Gastrocnemius medialis (tissue), 4 donors: ENCODE results near the gene LDLRAD4. TPM values are rescaled to one million over a fixed set of nuclear protein-coding genes. Genes with fewer than 3 reads are reported as not detected.

Experiments used
- ATAC-seq, 2 donors: fragments of 150-250 bp; one replicate each; pipeline ENCODE4 v1.9.1; 2016
- DNase-seq, 2 donors: peaks; one replicate each; pipeline ENCODE4 v3.0.0-alpha.2; 2019
- H3K27ac ChIP-seq, 4 donors: fragments of 200-600 bp; sonication (generic); 1 replicate in 1 of 4; 2 replicates in 3 of 4; pipeline ENCODE4 v1.5.1; 2016 to 2018; ENCODE audit warnings: mild to moderate bottlenecking in 2 of 4, moderate library complexity in 1 of 4
- H3K27me3 ChIP-seq, 3 donors: fragments of 200-600 bp; sonication (generic) in 2 of 3; 1 replicate in 1 of 3; 2 replicates in 2 of 3; pipeline versions ENCODE4 v1.5.1 to v1.6.0; 2016 to 2019; ENCODE audit warnings: mild to moderate bottlenecking in 1 of 3, moderate library complexity in 1 of 3
- H3K36me3 ChIP-seq, 2 donors: fragments of 200-600 bp; sonication (generic) in 1 of 2; one replicate each; pipeline ENCODE4 v1.5.1; 2017 to 2018
- H3K4me1 ChIP-seq, 2 donors: fragments of 200-600 bp; sonication (generic) in 1 of 2; one replicate each; pipeline ENCODE4 v1.5.1; 2016 to 2017; ENCODE audit warnings: mild to moderate bottlenecking in 2 of 2
- H3K4me3 ChIP-seq, 4 donors: fragments of 200-600 bp; sonication (generic) in 3 of 4; 1 replicate in 1 of 4; 2 replicates in 3 of 4; pipeline ENCODE4 v1.5.1; 2016 to 2019; ENCODE audit warnings: mild to moderate bottlenecking in 2 of 4
- H3K9me3 ChIP-seq, 3 donors: fragments of 200-600 bp; sonication (generic) in 2 of 3; 1 replicate in 1 of 3; 2 replicates in 2 of 3; pipeline ENCODE4 v1.5.1; 2016 to 2019
- CTCF ChIP-seq, 5 experiments: fragments of 450-650 bp in 3 of 5; fragments of 200-600 bp in 2 of 5; sonication (generic) in 2 of 5; IDR thresholded peaks in 4 of 5; conservative IDR thresholded peaks in 1 of 5; 1 replicate in 4 of 5; 2 replicates in 1 of 5; pipeline ENCODE4 v1.5.1; 2016 to 2019; ENCODE audit warnings: antibody characterized with exemption in 5 of 5, mild to moderate bottlenecking in 3 of 5, moderate library complexity in 3 of 5
- POLR2A ChIP-seq, 2 donors: fragments of 450-650 bp; IDR thresholded peaks; one replicate each; pipeline ENCODE4 v1.6.1; 2017; ENCODE audit warnings: antibody characterized with exemption in 2 of 2, mild to moderate bottlenecking in 2 of 2, moderate library complexity in 2 of 2
- in situ Hi-C, 4 donors: fragments of 200-750 bp; cut with MboI; loops; one replicate each; pipeline versions ENCODE4 v1.15.0 to v1.8.0; 2017; ENCODE audit warnings: low sequenced_read_pairs in 4 of 4
- intact Hi-C: fragments of 100-400 bp; cut with DNase I; formaldehyde crosslinking; loops from one replicate; pipeline ENCODE4 v1.15.1; 2023; ENCODE audit warnings: low total_unique reads
- total RNA-seq, 4 donors: library from RNA; depleted of rRNA; stranded (reverse); fragments of >200 nt; gene quantifications; one replicate each; pipeline versions ENCODE4 v1.1.0 to v1.2.3, GENCODE V29; 2016

The LDLRAD4 gene
- total RNA-seq, 4 donors from 2014 or later: 3.9 to 11.1 (median 6.5) TPM

DNA sequence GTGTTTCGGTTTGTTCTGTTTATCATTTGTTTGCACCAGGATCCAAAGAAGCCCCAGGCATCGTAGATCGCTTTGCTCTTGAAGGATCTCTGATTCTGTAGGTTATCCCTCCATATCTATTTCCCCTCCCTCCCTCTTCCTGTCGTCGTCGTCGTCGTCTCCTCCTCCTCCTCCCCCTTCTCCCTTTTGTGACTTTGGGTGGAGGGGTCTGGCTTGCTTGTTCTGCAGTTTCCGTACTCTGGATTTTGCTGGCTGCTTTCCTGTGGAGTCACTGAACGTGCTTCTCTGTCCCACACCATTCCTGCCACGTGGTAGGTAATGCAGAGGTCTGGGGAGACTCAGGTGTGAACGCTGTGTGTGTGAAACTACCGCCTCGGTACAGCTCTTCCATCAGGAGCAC, 225.0 kb downstream of the LDLRAD4 start:
- H3K4me3 ChIP-seq: no peak overlapping the region
- no peak for DNase-seq
- no peaks in the 10 kb centered on the region for H3K36me3 ChIP-seq
- peaks cover 7 to 14% of the 10 kb centered on the region in 2 donors for H3K4me1 ChIP-seq
- TF ChIP-seq POLR2A (IDR thresholded peaks at IDR 0.05): no peak
- TF ChIP-seq CTCF (IDR thresholded peaks at IDR 0.05 in 4 of 5, conservative IDR thresholded peaks at IDR 0.05 in 1 of 5): no peak
- in situ Hi-C loops (no loop called here), intact Hi-C loops (no loop called here)
- no peaks in the 10 kb centered on the region for H3K9me3 ChIP-seq
- no peak for ATAC-seq
- H3K27ac ChIP-seq: no peak overlapping the region
- H3K27me3 ChIP-seq: no peaks in the 10 kb centered on the region

DNA sequence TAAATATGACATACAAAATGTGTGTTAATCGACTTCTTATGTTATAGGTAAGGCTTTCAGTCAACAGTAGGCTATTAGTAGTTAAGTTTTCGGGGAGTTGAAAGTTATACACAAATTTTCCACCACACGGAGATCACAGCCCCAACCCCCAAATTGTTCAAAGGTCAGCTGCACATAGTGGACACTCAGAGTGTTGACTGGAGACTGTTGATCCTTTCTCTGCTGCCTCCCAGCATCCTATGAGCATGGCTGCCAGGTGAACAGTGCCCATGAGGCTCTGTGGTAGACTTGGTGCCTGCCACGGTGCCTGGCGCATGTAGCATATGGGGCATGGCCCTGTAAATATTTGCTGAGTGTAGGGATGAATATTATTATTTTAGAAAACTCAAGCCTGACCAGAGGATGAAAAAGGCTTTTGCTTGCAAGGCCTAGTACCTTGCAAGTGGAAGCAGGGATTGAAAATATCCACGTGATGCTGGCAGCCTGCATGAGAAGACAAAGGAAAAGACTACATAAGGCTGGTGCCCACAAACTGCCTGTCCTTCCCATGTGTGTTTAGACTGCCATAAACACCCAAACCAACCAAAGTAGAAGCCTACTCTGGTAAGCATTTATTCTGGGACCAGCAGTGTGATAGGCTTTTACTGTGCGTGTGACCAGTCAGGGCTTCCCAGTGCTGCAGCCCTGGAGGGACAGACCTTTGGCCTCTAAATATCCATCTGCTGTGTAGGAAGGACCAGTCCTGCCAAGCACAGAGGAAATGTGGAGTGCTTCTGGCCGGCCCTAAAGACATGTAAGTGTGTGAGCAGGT, 226.1 kb downstream of the LDLRAD4 start:
- no peaks in the 10 kb centered on the region for H3K9me3 ChIP-seq
- in situ Hi-C loops: no loop called here
- no peaks in the 10 kb centered on the region for H3K36me3 ChIP-seq
- no peak overlapping the region for H3K4me3 ChIP-seq
- no peak overlapping the region for H3K27ac ChIP-seq
- TF ChIP-seq CTCF (IDR thresholded peaks at IDR 0.05 in 4 of 5, conservative IDR thresholded peaks at IDR 0.05 in 1 of 5) (no peak), POLR2A (IDR thresholded peaks at IDR 0.05) (no peak)
- H3K27me3 ChIP-seq: no peaks in the 10 kb centered on the region
- ATAC-seq (no peak), DNase-seq (no peak)
- peaks cover 7 to 18% of the 10 kb centered on the region in 2 donors for H3K4me1 ChIP-seq
- intact Hi-C loops: no loop called here

DNA sequence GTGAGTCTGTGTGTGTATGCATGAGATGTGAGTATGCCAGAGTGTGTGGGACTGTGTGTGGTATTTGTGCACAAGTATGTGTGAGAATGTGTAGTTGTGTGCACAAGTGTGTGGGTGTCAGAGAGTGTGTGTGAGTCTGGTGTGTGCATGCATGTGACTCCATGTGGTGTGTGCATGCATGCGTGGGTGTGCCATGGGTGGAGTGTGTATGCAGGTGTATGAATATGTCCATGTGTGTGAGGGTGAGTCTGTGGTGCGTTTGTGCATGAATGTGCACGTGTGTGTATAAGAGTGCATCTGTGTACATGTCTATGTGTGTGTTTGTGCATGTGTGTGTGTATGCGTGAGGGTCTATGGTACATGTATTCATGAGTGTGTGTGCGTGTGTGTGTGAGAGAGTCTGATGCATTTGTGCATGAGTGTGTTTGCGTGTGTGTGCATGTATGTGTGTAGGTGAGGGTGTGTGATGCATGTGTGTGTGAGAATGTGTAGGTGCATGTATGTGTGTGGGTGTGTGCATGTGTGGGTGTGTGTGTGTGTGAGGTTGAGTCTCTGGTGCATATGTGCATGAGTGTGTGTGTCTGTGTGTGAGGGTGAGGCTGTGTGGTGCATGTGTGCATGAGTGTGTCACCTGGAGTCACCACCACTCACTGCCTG, 226.8 kb downstream of the LDLRAD4 start:
- H3K9me3 ChIP-seq: no peaks in the 10 kb centered on the region
- peaks cover 8 to 26% of the 10 kb centered on the region in 2 donors for H3K4me1 ChIP-seq
- in situ Hi-C loops: no loop called here
- H3K36me3 ChIP-seq: no peaks in the 10 kb centered on the region
- DNase-seq (no peak), ATAC-seq (no peak)
- no peak overlapping the region for H3K27ac ChIP-seq
- H3K4me3 ChIP-seq: no peak overlapping the region
- TF ChIP-seq POLR2A (IDR thresholded peaks at IDR 0.05) (no peak), CTCF (IDR thresholded peaks at IDR 0.05 in 4 of 5, conservative IDR thresholded peaks at IDR 0.05 in 1 of 5) (no peak)
- intact Hi-C loops: no loop called here
- H3K27me3 ChIP-seq: no peaks in the 10 kb centered on the region

DNA sequence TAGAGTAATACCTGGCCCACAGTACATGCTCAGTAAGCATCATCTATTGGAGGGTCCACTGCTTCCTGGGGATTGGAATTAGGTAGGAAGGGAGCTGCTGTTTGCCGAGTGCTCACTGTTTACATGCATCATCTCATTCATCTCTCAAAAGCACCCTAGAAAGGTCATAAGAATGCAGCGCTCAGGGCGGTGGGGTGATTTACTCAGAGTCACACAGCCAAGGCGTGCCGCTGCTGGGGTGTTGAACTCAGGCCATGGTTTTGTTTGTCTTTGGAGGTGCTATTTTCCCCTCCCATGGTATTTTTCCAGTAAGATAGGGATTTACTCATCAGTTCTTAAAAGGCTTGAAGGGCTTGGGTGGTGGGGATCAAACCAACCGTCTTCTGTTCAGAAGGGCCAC, 227.5 kb downstream of the LDLRAD4 start:
- intact Hi-C loops: no loop called here
- Histone ChIP-seq H3K27me3 (no peaks in the 10 kb centered on the region), H3K4me3 (no peak overlapping the region), H3K9me3 (no peaks in the 10 kb centered on the region), H3K36me3 (no peaks in the 10 kb centered on the region), H3K4me1 (peaks cover 13 to 32% of the 10 kb centered on the region in 2 donors), H3K27ac (no peak overlapping the region)
- ATAC-seq: no peak
- no peak for DNase-seq
- TF ChIP-seq POLR2A (IDR thresholded peaks at IDR 0.05): no peak
- no peak for TF ChIP-seq CTCF (IDR thresholded peaks at IDR 0.05 in 4 of 5, conservative IDR thresholded peaks at IDR 0.05 in 1 of 5)
- in situ Hi-C loops: no loop called here
